HTERT RPE-1 (cell line): Measurements from ENCODE around the gene SLC25A45.

Experiments
- in situ Hi-C: fragments of 300-500 bp; cut with MboI; formaldehyde crosslinking; loops from 4 replicates; pipeline ENCODE4 v1.14.3; 2020; ENCODE audit warnings: low sequenced_read_pairs

SLC25A45 gene

GRCh38 chr11:65389294-65389980 is 7.0 kb upstream of the SLC25A45 start:
- in situ Hi-C loops: no loop called here

GRCh38 chr11:65388731-65389130 is 6.3 kb upstream of the SLC25A45 start:
- in situ Hi-C loops: no loop called here

- in situ Hi-C loops: no loop called here
Measured at GRCh38 chr11:65386307-65387140, 4.1 kb upstream of the SLC25A45 start, which contains the start of gene FRMD8. Gene FRMD8, plus strand, starts transcription at chr11:65386637. Its CDS starts 400 bp downstream, at chr11:65387037.

- in situ Hi-C loops: no loop called here
Measured at GRCh38 chr11:65384301-65384889, 1.9 kb upstream of the SLC25A45 start.

GRCh38 chr11:65383778-65384177 is 1.3 kb upstream of the SLC25A45 start:
- in situ Hi-C loops: no loop called here

- in situ Hi-C loops: no loop called here
Measured at GRCh38 chr11:65382804-65383368, 440 bp upstream of the SLC25A45 start.

- in situ Hi-C loops: no loop called here
Measured at GRCh38 chr11:65381716-65382032, 772 bp downstream of the SLC25A45 start.

GRCh38 chr11:65380460-65381119 is 1.9 kb downstream of the SLC25A45 start:
- in situ Hi-C loops: no loop called here

GRCh38 chr11:65379698-65380459 is 2.6 kb downstream of the SLC25A45 start:
- in situ Hi-C loops: no loop called here

GRCh38 chr11:65378928-65379638 is 3.4 kb downstream of the SLC25A45 start:
- in situ Hi-C loops: no loop called here

- in situ Hi-C loops: no loop called here
Measured at GRCh38 chr11:65378208-65378927, 4.1 kb downstream of the SLC25A45 start.

GRCh38 chr11:65377777-65378176 is 4.7 kb downstream of the SLC25A45 start:
- in situ Hi-C loops: no loop called here

- in situ Hi-C loops: no loop called here
Measured at GRCh38 chr11:65377036-65377435, 5.4 kb downstream of the SLC25A45 start.

GRCh38 chr11:65376138-65376713 is 6.2 kb downstream of the SLC25A45 start:
- in situ Hi-C loops: no loop called here

GRCh38 chr11:65375012-65375411 is 7.4 kb downstream of the SLC25A45 start:
- in situ Hi-C loops: no loop called here

- in situ Hi-C loops: no loop called here
Measured at GRCh38 chr11:65373839-65374580, 8.4 kb downstream of the SLC25A45 start.

GRCh38 chr11:65370659-65371049 is 11.8 kb downstream of the SLC25A45 start:
- in situ Hi-C loops: no loop called here

- in situ Hi-C loops: no loop called here
Measured at GRCh38 chr11:65366340-65366773, 16.1 kb downstream of the SLC25A45 start.
